GM12878 (cell line): ENCODE results near the gene PRKG1. TPM values are rescaled to one million over a fixed set of nuclear protein-coding genes. Genes with fewer than 3 reads are reported as not detected.

Experiments used
- ATAC-seq: fragments of 200-7000 bp; cut with Tn5 transposase; 3 replicates; pipeline ENCODE4 v1.9.1; 2020; ENCODE audit warnings: mild to moderate bottlenecking, moderate library complexity
- BruUV-seq: library from RNA; stranded (reverse); fragments of 400-500 nt; replicated peaks from 2 replicates; lab custom pipeline; 2021; lab: Mats Ljungman, UMichigan
- CTCF ChIA-PET: fragments of 300-600 bp; sonication (Branson Sonifier 250); formaldehyde crosslinking; extraction: SDS; loops from one replicate; lab custom pipeline; 2021; ENCODE audit warnings: inconsistent platforms; lab: Yijun Ruan, JAX
- POLR2A ChIA-PET: fragments of 350-600 bp; formaldehyde crosslinking; extraction: SDS; loops from one replicate; lab custom pipeline; 2021; ENCODE audit warnings: inconsistent platforms; lab: Charles Lee
- RAD21 ChIA-PET: fragments of 300-600 bp; sonication (Branson Sonifier 250); formaldehyde crosslinking; loops from one replicate; lab custom pipeline; 2023; ENCODE audit warnings: antibody characterized with exemption; ENCODE audit not compliant: unreplicated experiment; lab: Charles Lee
- SMC1A ChIA-PET: fragments of 300-600 bp; sonication (Branson Sonifier 250); formaldehyde crosslinking; loops from one replicate; lab custom pipeline; 2023; ENCODE audit not compliant: unreplicated experiment, uncharacterized antibody; lab: Charles Lee
- DNase-seq: peaks from one replicate; pipeline ENCODE4 v3.0.0-alpha.2; 2011; ENCODE audit warnings: low read depth, low spot score
- FAIRE-seq: peaks from 3 replicates; lab custom pipeline; 2011; peaks lifted over from hg19 to GRCh38; lab: Jason Lieb, UNC
- H2AFZ ChIP-seq: 2 replicates; pipeline ENCODE4 v1.6.0; 2011; ENCODE audit warnings: low read depth, low read length, control low read depth; ENCODE audit not compliant: control insufficient read depth
- H3K27ac ChIP-seq: 2 replicates; pipeline ENCODE4 v1.5.1; 2011; ENCODE audit warnings: control low read depth; ENCODE audit not compliant: control insufficient read depth, insufficient read depth
- H3K27me3 ChIP-seq, 2 experiments: replicated peaks in 1 of 2; 2 replicates each; pipeline versions ENCODE4 v1.6.0 to v1.6.1; 2011; ENCODE audit warnings: low read length in 1 of 2; ENCODE audit not compliant: control insufficient read depth in 2 of 2, insufficient read depth in 2 of 2
- H3K36me3 ChIP-seq, 2 experiments: 2 replicates each; pipeline ENCODE4 v1.5.1; 2011; ENCODE audit warnings: low read length in 1 of 2; ENCODE audit not compliant: control insufficient read depth in 2 of 2, insufficient read depth in 2 of 2
- H3K4me1 ChIP-seq: 2 replicates; pipeline ENCODE4 v1.6.1; 2011; ENCODE audit warnings: mild to moderate bottlenecking, low read length, moderate library complexity, mixed read lengths; ENCODE audit not compliant: control insufficient read depth, insufficient read depth
- H3K4me2 ChIP-seq: 2 replicates; pipeline ENCODE4 v1.6.0; 2011; ENCODE audit warnings: control low read depth; ENCODE audit not compliant: control insufficient read depth, insufficient read depth
- H3K4me3 ChIP-seq: fragments of 200-600 bp; sonication (generic); 2 replicates; pipeline ENCODE4 v1.5.1; 2016
- H3K79me2 ChIP-seq: 2 replicates; pipeline ENCODE4 v1.6.0; 2011; ENCODE audit warnings: low read length; ENCODE audit not compliant: control insufficient read depth, insufficient read depth
- H3K9ac ChIP-seq: 2 replicates; pipeline ENCODE4 v1.8.0; 2011; ENCODE audit warnings: low read length, control low read depth, mixed read lengths; ENCODE audit not compliant: control insufficient read depth, insufficient read depth
- H3K9me3 ChIP-seq: replicated peaks from 3 replicates; pipeline ENCODE4 v1.5.1; 2011; ENCODE audit warnings: mild to moderate bottlenecking, low read length; ENCODE audit not compliant: control insufficient read depth, insufficient read depth
- H4K20me1 ChIP-seq: 2 replicates; pipeline ENCODE4 v1.6.0; 2011; ENCODE audit not compliant: control insufficient read depth, insufficient read depth
- IKZF2 ChIP-seq, 2 experiments: fragments of 450-650 bp; IDR thresholded peaks; 2 replicates each; pipeline ENCODE4 v1.6.1; 2017; ENCODE audit warnings: mild to moderate bottlenecking in 2 of 2, moderate library complexity in 2 of 2
- KLF5 ChIP-seq: fragments of 450-650 bp; IDR thresholded peaks from 2 replicates; pipeline ENCODE4 v1.6.1; 2014; ENCODE audit warnings: mild to moderate bottlenecking; ENCODE audit not compliant: partially characterized antibody
- MEF2B ChIP-seq: fragments of 450-650 bp; IDR thresholded peaks from 2 replicates; pipeline ENCODE4 v1.6.1; 2018; ENCODE audit warnings: mild to moderate bottlenecking, moderate library complexity; ENCODE audit not compliant: partially characterized antibody, poor library complexity, severe bottlenecking
- RCOR1 ChIP-seq: conservative IDR thresholded peaks from 2 replicates; pipeline ENCODE4 v1.6.1; 2012; ENCODE audit warnings: low read depth, low read length, improper control_type of control experiment
- ZNF274 ChIP-seq: IDR thresholded peaks from one replicate; pipeline ENCODE4 v1.8.0; 2011; ENCODE audit not compliant: insufficient read length, insufficient read depth
- ZSCAN29 ChIP-seq: fragments of 450-650 bp; IDR thresholded peaks from 2 replicates; pipeline ENCODE4 v1.6.1; 2017; ENCODE audit warnings: mild to moderate bottlenecking, moderate library complexity
- WGBS: methylation state at CpG from one replicate; pipeline ENCODE4 v1.1.6; 2016; ENCODE audit warnings: low lambda C conversion rate; ENCODE audit not compliant: insufficient replicate concordance, insufficient coverage; ENCODE audit errors: missing lambda C conversion rate; 5-methylcytosine and 5-hydroxymethylcytosine counted together
- in situ Hi-C: fragments of 300-500 bp; cut with MboI; formaldehyde crosslinking; loops from 9 replicates; pipeline ENCODE4 v1.14.3; 2018; ENCODE audit warnings: mixed read lengths
- intact Hi-C: fragments of 100-400 bp; cut with micrococcal nuclease; formaldehyde crosslinking; loops from one replicate; pipeline ENCODE4 v1.14.2; 2022; ENCODE audit not compliant: unreplicated experiment
- polyA plus RNA-seq, 11 experiments: library from polyadenylated mRNA; depleted of rRNA in 4 of 11; unstranded in 6 of 11; stranded (reverse) in 5 of 11; fragments of >200 nt; fragmentation: Nextera tagmentation in 4 of 11; fragmentation: Illumina TruSeq in 1 of 11; extraction: Ambion mirVana in 4 of 11; extraction: Trizol in 1 of 11; gene quantifications; 1 replicate in 1 of 11; 2 replicates in 10 of 11; pipeline versions ENCODE4 v1.2.1 to v1.2.3, GENCODE V29; 2011 to 2016; ENCODE audit warnings: inconsistent platforms in 2 of 11, missing spikeins in 2 of 11, low read depth in 1 of 11
- total RNA-seq, 4 experiments: library from RNA; depleted of rRNA in 3 of 4; stranded (reverse); fragments of >200 nt in 3 of 4; fragmentation: Illumina TruSeq in 1 of 4; extraction: Trizol in 1 of 4; gene quantifications; 2 replicates each; pipeline versions ENCODE4 v1.2.1 to v1.2.3, GENCODE V29; 2013 to 2021
- TF ChIP-seq, protein P1 (sequence below): IDR thresholded peaks from 2 replicates; pipeline ENCODE4 v1.6.1; 2011; ENCODE audit warnings: borderline replicate concordance, low read depth, mild to moderate bottlenecking, moderate library complexity, mixed read lengths, low read length; ENCODE audit not compliant: insufficient read depth; ENCODE audit errors: extremely low read length
- TF ChIP-seq, protein P2 (sequence below): fragments of 450-650 bp; formaldehyde crosslinking; IDR thresholded peaks from 2 replicates; pipeline ENCODE4 v1.4.0; 2022; ENCODE audit warnings: mild to moderate bottlenecking, moderate library complexity

The PRKG1 gene
- total and polyA plus RNA-seq, 10 of the 15 experiments (the other 5 are each of a cell fraction or from before 2014, with no cell fraction given): 0.04 to 0.05 TPM; not detected in 8

DNA sequence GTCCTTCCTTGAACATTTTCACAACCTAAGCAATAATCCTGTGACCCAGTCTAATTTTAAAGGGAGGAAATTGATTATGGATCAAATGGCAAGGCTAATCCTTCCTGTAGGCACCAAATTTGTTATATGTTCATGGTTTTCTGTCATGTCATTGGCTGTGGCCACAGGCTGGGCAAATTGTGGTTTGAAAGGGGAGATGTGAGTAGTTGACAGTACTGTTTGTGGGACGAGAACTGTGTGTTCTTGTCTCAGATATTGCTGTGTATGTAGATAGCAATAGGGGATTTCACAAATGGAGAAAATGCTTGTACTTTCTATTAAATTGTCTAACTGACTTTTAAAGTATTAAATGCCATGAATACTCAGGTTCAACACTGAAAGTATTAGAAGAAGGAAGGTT, 8.1 kb upstream of the PRKG1 start:
- intact Hi-C loops: no loop called here
- ATAC-seq (no peak), DNase-seq (no peak), FAIRE-seq (no peak)
- RAD21 ChIA-PET: no interaction called here
- Histone ChIP-seq H3K27ac (no peak overlapping the region), H3K4me1 (no peaks in the 10 kb centered on the region), H3K36me3 (no peaks in the 10 kb centered on the region), H4K20me1 (no peaks in the 10 kb centered on the region), H3K79me2 (no peaks in the 10 kb centered on the region), H3K27me3 (no peaks in the 10 kb centered on the region), H3K9ac (no peak overlapping the region), H3K4me3 (no peak overlapping the region), H2AFZ (no peak overlapping the region), H3K4me2 (no peak overlapping the region)
- 0% methylated on average over 1 of the region's 1 CpG for WGBS
- no TSS peak for BruUV-seq
- SMC1A ChIA-PET: no interaction called here
- CTCF ChIA-PET: no interaction called here
- in situ Hi-C loops: loop anchor here (25.0 kb wide), 1 partner anchor 896 kb away; no protein-coding TSS in a partner anchor
- POLR2A ChIA-PET: no interaction called here
- TF ChIP-seq ZNF274: no peak
- TF ChIP-seq MEF2B: no peak
- TF ChIP-seq, protein P1, sequence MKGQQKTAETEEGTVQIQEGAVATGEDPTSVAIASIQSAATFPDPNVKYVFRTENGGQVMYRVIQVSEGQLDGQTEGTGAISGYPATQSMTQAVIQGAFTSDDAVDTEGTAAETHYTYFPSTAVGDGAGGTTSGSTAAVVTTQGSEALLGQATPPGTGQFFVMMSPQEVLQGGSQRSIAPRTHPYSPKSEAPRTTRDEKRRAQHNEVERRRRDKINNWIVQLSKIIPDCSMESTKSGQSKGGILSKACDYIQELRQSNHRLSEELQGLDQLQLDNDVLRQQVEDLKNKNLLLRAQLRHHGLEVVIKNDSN: no peak
- TF ChIP-seq IKZF2 (IDR thresholded peaks at IDR 0.05): no peak
- no peak for TF ChIP-seq ZSCAN29
- no peak for TF ChIP-seq KLF5
- TF ChIP-seq RCOR1: no peak
- TF ChIP-seq, protein P2, sequence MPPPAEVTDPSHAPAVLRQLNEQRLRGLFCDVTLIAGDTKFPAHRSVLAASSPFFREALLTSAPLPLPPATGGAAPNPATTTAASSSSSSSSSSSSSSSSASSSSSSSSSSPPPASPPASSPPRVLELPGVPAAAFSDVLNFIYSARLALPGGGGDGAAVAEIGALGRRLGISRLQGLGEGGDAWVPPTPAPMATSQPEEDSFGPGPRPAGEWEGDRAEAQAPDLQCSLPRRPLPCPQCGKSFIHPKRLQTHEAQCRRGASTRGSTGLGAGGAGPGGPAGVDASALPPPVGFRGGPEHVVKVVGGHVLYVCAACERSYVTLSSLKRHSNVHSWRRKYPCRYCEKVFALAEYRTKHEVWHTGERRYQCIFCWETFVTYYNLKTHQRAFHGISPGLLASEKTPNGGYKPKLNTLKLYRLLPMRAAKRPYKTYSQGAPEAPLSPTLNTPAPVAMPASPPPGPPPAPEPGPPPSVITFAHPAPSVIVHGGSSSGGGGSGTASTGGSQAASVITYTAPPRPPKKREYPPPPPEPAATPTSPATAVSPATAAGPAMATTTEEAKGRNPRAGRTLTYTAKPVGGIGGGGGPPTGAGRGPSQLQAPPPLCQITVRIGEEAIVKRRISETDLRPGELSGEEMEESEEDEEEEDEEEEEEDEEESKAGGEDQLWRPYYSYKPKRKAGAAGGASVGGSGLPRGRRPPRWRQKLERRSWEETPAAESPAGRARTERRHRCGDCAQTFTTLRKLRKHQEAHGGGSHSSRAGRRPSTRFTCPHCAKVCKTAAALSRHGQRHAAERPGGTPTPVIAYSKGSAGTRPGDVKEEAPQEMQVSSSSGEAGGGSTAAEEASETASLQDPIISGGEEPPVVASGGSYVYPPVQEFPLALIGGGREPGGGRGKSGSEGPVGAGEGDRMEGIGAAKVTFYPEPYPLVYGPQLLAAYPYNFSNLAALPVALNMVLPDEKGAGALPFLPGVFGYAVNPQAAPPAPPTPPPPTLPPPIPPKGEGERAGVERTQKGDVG (CRISPR knock-in tag): no peak
- TF ChIP-seq, all 136 proteins: peak for 0
- no peaks in the 10 kb centered on the region for H3K9me3 ChIP-seq
